ENCODE results near the gene NCKAP5L. TPM values are rescaled to one million over a fixed set of nuclear protein-coding genes. Genes with fewer than 3 reads are reported as not detected.
A peak's percentile ranks its signal among the peaks of the same experiment; 100 is the strongest.

Gene NCKAP5L
- polyA plus RNA-seq, 3 donors, result 3.7 to 14.9 (median 6.8) TPM

- no peak overlapping the region for H3K9ac ChIP-seq (ENCODE audit: insufficient read depth, low read length, poor library complexity, severe bottlenecking)
- intact Hi-C loops (cut with micrococcal nuclease), result no loop called here
- H3K27ac ChIP-seq (ENCODE audit: low read depth in 1 of 2, low read length in 2 of 2), result peak overlapping the region in 1 of 2 donors; percentile 90
- no peak for DNase-seq
- Mint-ChIP-seq H3K36me3 (peaks cover 54 to 59% of the 10 kb centered on the region in 2 donors), H3K4me1 (peaks cover 50% of the 10 kb centered on the region), H3K9me3 (no peaks in the 10 kb centered on the region), H3K4me3 (no peak overlapping the region), H3K27me3 (ENCODE audit: low read depth in 3 of 3) (no peaks in the 10 kb centered on the region), H3K27ac (peak overlapping the region; percentile 27 to 88 (median 63))
- H4K20me1 ChIP-seq (ENCODE audit: insufficient read depth, low read length), result peaks cover 100% of the 10 kb centered on the region
- no peak for TF ChIP-seq CTCF (IDR thresholded peaks at IDR 0.05)
- H3K4me2 ChIP-seq (replicated peaks; ENCODE audit: extremely low read depth, low read length, poor library complexity, severe bottlenecking), result no peak overlapping the region
- H3K36me3 ChIP-seq (replicated peaks in 1 of 2; ENCODE audit: control insufficient read depth in 1 of 2, insufficient read depth in 2 of 2, low read length in 2 of 2), result peaks cover 30 to 65% of the 10 kb centered on the region in 2 donors
- no peaks in the 10 kb centered on the region for H3K9me3 ChIP-seq (replicated peaks in 1 of 2; ENCODE audit: control insufficient read depth in 1 of 2, insufficient read depth in 1 of 2, low read length in 2 of 2)
- WGBS (ENCODE audit: insufficient coverage), result 80% methylated on average over 1 of the region's 1 CpG
- peaks cover 98% of the 10 kb centered on the region for H3K79me2 ChIP-seq (ENCODE audit: insufficient read depth, low read length)
- peaks cover 35 to 54% of the 10 kb centered on the region in 2 donors for H3K4me1 ChIP-seq (ENCODE audit: control insufficient read depth in 1 of 2, insufficient read depth in 2 of 2, low read length in 2 of 2)
- H2AFZ ChIP-seq (ENCODE audit: insufficient read depth, low read depth, low read length, poor library complexity, severe bottlenecking), result no peak overlapping the region
- H3K4me3 ChIP-seq (replicated peaks in 1 of 3; ENCODE audit: low read depth in 2 of 3, low read length in 3 of 3), result no peak overlapping the region
- no peaks in the 10 kb centered on the region for H3K27me3 ChIP-seq (ENCODE audit: control insufficient read depth in 2 of 2, insufficient read depth in 2 of 2, low read length in 2 of 2)
Measured at GRCh38 chr12:49750996-49751393, 77.2 kb downstream of the NCKAP5L start.

GRCh38 chr12:49750027-49750995, 77.9 kb downstream of the NCKAP5L start:
- peak overlapping the region; percentile 27 to 88 (median 68) for H3K27ac Mint-ChIP-seq
- H3K79me2 ChIP-seq (ENCODE audit: insufficient read depth, low read length), result peaks cover 98% of the 10 kb centered on the region
- no peaks in the 10 kb centered on the region for H3K27me3 ChIP-seq (ENCODE audit: control insufficient read depth in 2 of 2, insufficient read depth in 2 of 2, low read length in 2 of 2)
- H4K20me1 ChIP-seq (ENCODE audit: insufficient read depth, low read length), result peaks cover 100% of the 10 kb centered on the region
- no peak overlapping the region for H3K4me2 ChIP-seq (replicated peaks; ENCODE audit: extremely low read depth, low read length, poor library complexity, severe bottlenecking)
- H3K9me3 ChIP-seq (replicated peaks in 1 of 2; ENCODE audit: control insufficient read depth in 1 of 2, insufficient read depth in 1 of 2, low read length in 2 of 2), result no peaks in the 10 kb centered on the region
- H3K4me3 ChIP-seq (replicated peaks in 1 of 3; ENCODE audit: low read depth in 2 of 3, low read length in 3 of 3), result no peak overlapping the region
- H2AFZ ChIP-seq (ENCODE audit: insufficient read depth, low read depth, low read length, poor library complexity, severe bottlenecking), result no peak overlapping the region
- intact Hi-C loops (cut with micrococcal nuclease), result no loop called here
- H3K27me3 Mint-ChIP-seq (ENCODE audit: low read depth in 3 of 3), result no peaks in the 10 kb centered on the region
- H3K4me3 Mint-ChIP-seq, result no peak overlapping the region
- peaks cover 50% of the 10 kb centered on the region for H3K4me1 Mint-ChIP-seq
- H3K9ac ChIP-seq (ENCODE audit: insufficient read depth, low read length, poor library complexity, severe bottlenecking), result no peak overlapping the region
- H3K27ac ChIP-seq (ENCODE audit: low read depth in 1 of 2, low read length in 2 of 2), result peak overlapping the region in 1 of 2 donors; percentile 90
- peak; percentile 67 to 83 (median 81) for DNase-seq
- no peaks in the 10 kb centered on the region for H3K9me3 Mint-ChIP-seq
- peaks cover 48 to 54% of the 10 kb centered on the region in 2 donors for H3K36me3 Mint-ChIP-seq
- H3K36me3 ChIP-seq (replicated peaks in 1 of 2; ENCODE audit: control insufficient read depth in 1 of 2, insufficient read depth in 2 of 2, low read length in 2 of 2), result peaks cover 23 to 58% of the 10 kb centered on the region in 2 donors
- no peak for TF ChIP-seq CTCF (IDR thresholded peaks at IDR 0.05)
- peaks cover 35 to 57% of the 10 kb centered on the region in 2 donors for H3K4me1 ChIP-seq (ENCODE audit: control insufficient read depth in 1 of 2, insufficient read depth in 2 of 2, low read length in 2 of 2)
- no CpG with 5 or more reads among the region's 8 CpGs for WGBS (ENCODE audit: insufficient coverage)

All from CD14-positive monocyte (primary cell).